ENCODE results near the gene CLEC4F. TPM values are rescaled to one million over a fixed set of nuclear protein-coding genes. Genes with fewer than 3 reads are reported as not detected.

CLEC4F gene
- total RNA-seq: not detected in 2 replicates

GRCh38 chr2:70820499-70820898, at the start of gene CLEC4F:
TSS of gene CLEC4F (minus strand) at chr2:70820599. CDS start at chr2:70820523, 76 bp downstream.
- peaks cover 11% of the 10 kb centered on the region for H3K27me3 ChIP-seq (ENCODE audit: control insufficient read depth, insufficient read depth, low read length)
- H3K36me3 ChIP-seq (ENCODE audit: control insufficient read depth, insufficient read depth, low read length): no peaks in the 10 kb centered on the region
- no peak for TF ChIP-seq CTCF (IDR thresholded peaks at IDR 0.05; ENCODE audit: insufficient read depth, low read length, poor library complexity, severe bottlenecking)
- no peak within 1 kb of the TSS for H3K4me3 ChIP-seq (ENCODE audit: low read depth, low read length)
- DNase-seq (ENCODE audit: low read depth): no peak

GRCh38 chr2:70868970-70869369, 48.6 kb upstream of the CLEC4F start:
- H3K27me3 ChIP-seq (ENCODE audit: control insufficient read depth, insufficient read depth, low read length): peaks cover 33% of the 10 kb centered on the region
- H3K36me3 ChIP-seq (ENCODE audit: control insufficient read depth, insufficient read depth, low read length): no peaks in the 10 kb centered on the region
- no peak for DNase-seq (ENCODE audit: low read depth)
- no peak overlapping the region for H3K4me3 ChIP-seq (ENCODE audit: low read depth, low read length)
- TF ChIP-seq CTCF (IDR thresholded peaks at IDR 0.05; ENCODE audit: insufficient read depth, low read length, poor library complexity, severe bottlenecking): no peak

DNA sequence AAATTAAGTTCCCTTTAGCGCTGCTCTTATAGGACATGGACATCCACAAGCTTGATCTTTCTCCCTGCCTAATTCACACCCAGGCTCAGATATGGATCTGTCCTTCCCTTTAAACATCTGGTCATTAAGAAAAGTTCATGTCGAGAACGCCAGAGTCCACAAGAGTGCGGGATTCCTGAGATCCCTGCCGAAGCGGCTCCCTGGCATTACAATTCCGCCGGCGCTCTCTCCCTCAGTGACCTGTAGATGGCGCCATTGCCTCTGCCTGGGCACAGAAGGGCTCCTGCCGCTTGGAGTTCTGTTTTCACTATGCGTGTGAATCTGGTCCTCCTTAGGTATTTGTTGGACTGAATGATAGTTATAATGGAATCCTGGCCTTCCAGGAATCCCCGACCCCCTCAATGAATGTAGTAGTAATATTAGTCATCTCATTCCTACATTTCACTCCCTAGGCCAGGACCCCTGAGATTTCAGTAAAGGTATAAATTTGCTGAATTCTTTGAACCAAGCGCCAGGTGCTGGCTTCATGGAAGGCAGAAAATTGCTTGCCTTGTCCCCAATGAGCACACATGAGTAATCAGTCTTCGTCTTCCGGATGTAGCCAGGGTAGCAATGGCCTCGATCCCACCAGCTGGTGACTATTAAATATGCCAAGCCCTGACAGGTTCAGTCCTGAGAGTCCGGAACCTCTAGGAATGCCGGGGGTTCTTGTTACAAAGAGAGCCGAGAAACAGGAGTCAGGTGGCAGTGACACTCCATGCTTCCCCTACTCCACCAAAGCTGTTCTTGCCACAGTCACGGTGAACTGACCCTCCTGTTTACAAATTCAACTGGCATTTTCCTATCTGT, 41.6 kb upstream of the CLEC4F start:
- H3K4me3 ChIP-seq (ENCODE audit: low read depth, low read length): no peak overlapping the region

GRCh38 chr2:70855667-70856066, 35.3 kb upstream of the CLEC4F start:
- DNase-seq (ENCODE audit: low read depth): no peak
- Histone ChIP-seq H3K4me3 (ENCODE audit: low read depth, low read length) (no peak overlapping the region), H3K36me3 (ENCODE audit: control insufficient read depth, insufficient read depth, low read length) (no peaks in the 10 kb centered on the region), H3K27me3 (ENCODE audit: control insufficient read depth, insufficient read depth, low read length) (peaks cover 11% of the 10 kb centered on the region)
- no peak for TF ChIP-seq CTCF (IDR thresholded peaks at IDR 0.05; ENCODE audit: insufficient read depth, low read length, poor library complexity, severe bottlenecking)

More for the DNA sequence above, 41.6 kb upstream of the CLEC4F start:
- peaks cover 41% of the 10 kb centered on the region for H3K27me3 ChIP-seq (ENCODE audit: control insufficient read depth, insufficient read depth, low read length)
- H3K36me3 ChIP-seq (ENCODE audit: control insufficient read depth, insufficient read depth, low read length): no peaks in the 10 kb centered on the region
- DNase-seq (ENCODE audit: low read depth): peak; percentile 2
- TF ChIP-seq CTCF (IDR thresholded peaks at IDR 0.05; ENCODE audit: insufficient read depth, low read length, poor library complexity, severe bottlenecking): peak; percentile 99

DNA sequence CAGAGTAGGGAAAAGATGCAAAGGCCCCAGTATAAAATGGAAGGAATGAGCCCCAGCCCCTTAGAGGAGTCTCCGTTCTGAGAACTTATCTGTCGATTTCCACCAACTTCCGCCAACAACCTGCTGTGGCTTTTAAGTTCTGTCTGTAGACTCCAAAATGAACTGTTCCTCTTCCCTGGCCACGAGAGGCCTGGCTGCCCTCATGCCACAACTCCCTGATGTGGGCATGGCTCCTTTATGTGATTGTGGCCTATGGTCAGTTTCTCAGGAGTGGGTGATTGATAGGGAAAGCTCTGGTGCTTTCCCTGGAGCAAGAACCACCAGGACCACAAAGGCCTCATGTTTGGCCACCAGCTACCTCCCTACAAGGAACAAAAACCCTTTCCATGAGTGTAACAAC, 34.0 kb upstream of the CLEC4F start:
- no peak overlapping the region for H3K4me3 ChIP-seq (ENCODE audit: low read depth, low read length)
- no peak for TF ChIP-seq CTCF (IDR thresholded peaks at IDR 0.05; ENCODE audit: insufficient read depth, low read length, poor library complexity, severe bottlenecking)
- H3K27me3 ChIP-seq (ENCODE audit: control insufficient read depth, insufficient read depth, low read length): peaks cover 3% of the 10 kb centered on the region
- DNase-seq (ENCODE audit: low read depth): no peak
- no peaks in the 10 kb centered on the region for H3K36me3 ChIP-seq (ENCODE audit: control insufficient read depth, insufficient read depth, low read length)
